Keratinocyte (primary cell): ENCODE measurements around the gene DIDO1. TPM values are rescaled to one million over a fixed set of nuclear protein-coding genes. Genes with fewer than 3 reads are reported as not detected.

Experiments used
- DNase-seq: peaks from one replicate; pipeline ENCODE4 v3.0.0-alpha.2; 2011; ENCODE audit warnings: low read depth, missing footprints, low spot score
- FAIRE-seq: peaks from 2 replicates; lab custom pipeline; 2011; peaks lifted over from hg19 to GRCh38; lab: Jason Lieb, UNC
- H2AFZ ChIP-seq: 2 replicates; pipeline ENCODE4 v1.6.0; 2012; ENCODE audit warnings: low read length, control low read depth, inconsistent platforms; ENCODE audit not compliant: control insufficient read depth
- H3K27ac ChIP-seq: 2 replicates; pipeline ENCODE4 v1.5.1; 2011; ENCODE audit warnings: low read length; ENCODE audit not compliant: control insufficient read depth, insufficient read depth
- H3K27me3 ChIP-seq: 3 replicates; pipeline ENCODE4 v1.6.0; 2011; ENCODE audit warnings: low read length; ENCODE audit not compliant: control insufficient read depth, insufficient read depth; ENCODE audit errors: extremely low read depth
- H3K36me3 ChIP-seq, 2 experiments: 2 replicates in 1 of 2; 3 replicates in 1 of 2; pipeline ENCODE4 v1.5.1; 2011; ENCODE audit warnings: low read length in 2 of 2, mild to moderate bottlenecking in 1 of 2; ENCODE audit not compliant: control insufficient read depth in 2 of 2, insufficient read depth in 2 of 2; ENCODE audit errors: extremely low read depth in 1 of 2
- H3K4me1 ChIP-seq: 3 replicates; pipeline ENCODE4 v1.5.1; 2011; ENCODE audit warnings: low read length; ENCODE audit not compliant: control insufficient read depth, insufficient read depth; ENCODE audit errors: extremely low read depth
- H3K4me2 ChIP-seq: 3 replicates; pipeline ENCODE4 v1.6.0; 2011; ENCODE audit warnings: low read depth, low read length; ENCODE audit not compliant: control insufficient read depth, insufficient read depth; ENCODE audit errors: extremely low read depth
- H3K4me3 ChIP-seq, 3 experiments: fragments of 200-600 bp in 1 of 3; sonication (generic) in 1 of 3; 2 replicates in 2 of 3; 3 replicates in 1 of 3; pipeline ENCODE4 v1.5.1; 2011 to 2016; ENCODE audit warnings: low read length in 3 of 3, mild to moderate bottlenecking in 3 of 3, control low read depth in 2 of 3, inconsistent platforms in 1 of 3, low read depth in 1 of 3, mixed read lengths in 1 of 3, mixed run types in 1 of 3, moderate library complexity in 1 of 3; ENCODE audit not compliant: control insufficient read depth in 2 of 3, insufficient read depth in 2 of 3; ENCODE audit errors: extremely low read depth in 1 of 3
- H3K79me2 ChIP-seq: 2 replicates; pipeline ENCODE4 v1.6.0; 2012; ENCODE audit warnings: low read length; ENCODE audit not compliant: control insufficient read depth, insufficient read depth
- H3K9ac ChIP-seq: 3 replicates; pipeline ENCODE4 v1.6.0; 2011; ENCODE audit warnings: low read length; ENCODE audit not compliant: control insufficient read depth, insufficient read depth; ENCODE audit errors: extremely low read depth
- H3K9me1 ChIP-seq: 3 replicates; pipeline ENCODE4 v1.6.0; 2011; ENCODE audit warnings: low read length; ENCODE audit not compliant: control insufficient read depth, insufficient read depth; ENCODE audit errors: extremely low read depth
- H3K9me3 ChIP-seq: 2 replicates; pipeline ENCODE4 v1.5.1; 2012; ENCODE audit warnings: low read depth, low read length; ENCODE audit not compliant: control insufficient read depth
- H4K20me1 ChIP-seq: 3 replicates; pipeline ENCODE4 v1.6.0; 2011; ENCODE audit warnings: low read length; ENCODE audit not compliant: control insufficient read depth, insufficient read depth; ENCODE audit errors: extremely low read depth
- CTCF ChIP-seq, 3 experiments: IDR thresholded peaks in 1 of 3; conservative IDR thresholded peaks in 1 of 3; optimal IDR thresholded peaks in 1 of 3; 2 replicates in 2 of 3; 3 replicates in 1 of 3; pipeline versions ENCODE3 to v1.5.1; 2011; ENCODE audit warnings: low read length in 3 of 3, mild to moderate bottlenecking in 3 of 3, moderate library complexity in 2 of 3, control low read depth in 1 of 3, inconsistent platforms in 1 of 3; ENCODE audit not compliant: insufficient read depth in 2 of 3; ENCODE audit errors: extremely low read depth in 1 of 3
- EZH2 ChIP-seq: IDR thresholded peaks from one replicate; pipeline ENCODE4 v1.6.1; 2012; ENCODE audit warnings: inconsistent platforms, mild to moderate bottlenecking, low read length, moderate library complexity
- dilution Hi-C: fragments of 300-500 bp; cut with MboI; formaldehyde crosslinking; loops from one replicate; pipeline ENCODE4 v1.7.0; 2020; ENCODE audit warnings: low sequenced_read_pairs; ENCODE audit not compliant: extremely low pct_ligation_motif_present
- polyA plus RNA-seq, 5 experiments: library from polyadenylated mRNA; depleted of rRNA in 3 of 5; stranded (reverse) in 3 of 5; stranded (forward) in 1 of 5; unstranded in 1 of 5; fragments of >200 nt; gene quantifications; 1 replicate in 1 of 5; 2 replicates in 3 of 5; 3 replicates in 1 of 5; pipeline versions ENCODE4 v1.2.1 to v1.2.3, GENCODE V29; 2011 to 2012; ENCODE audit warnings: missing spikeins in 2 of 5, low read depth in 1 of 5, low replicate concordance in 1 of 5

The DIDO1 gene
- polyA plus RNA-seq, 1 donor (not counting 4 experiments of a cell fraction or from before 2014, with no cell fraction given), result 14.2 TPM

- H3K4me2 ChIP-seq, result no peak overlapping the region
- TF ChIP-seq EZH2, result no peak
- TF ChIP-seq CTCF (optimal IDR thresholded peaks at IDR 0.05 in 1 of 3, IDR thresholded peaks at IDR 0.05 in 1 of 3, conservative IDR thresholded peaks at IDR 0.05 in 1 of 3; ENCODE audit: extremely low read depth in 1 of 3, insufficient read depth in 2 of 3, low read length in 3 of 3), result no peak
- dilution Hi-C loops, result no loop called here
These were observed 73.5 kb downstream of the DIDO1 start for GRCh38 chr20:62852841-62853240.

GRCh38 chr20:62852196-62852595 lies 74.1 kb downstream of the DIDO1 start:
- Histone ChIP-seq H3K4me3 (no peak overlapping the region), H4K20me1 (peaks cover 3% of the 10 kb centered on the region), H3K4me2 (no peak overlapping the region), H3K27ac (no peak overlapping the region), H2AFZ (no peak overlapping the region), H3K9me3 (no peaks in the 10 kb centered on the region), H3K27me3 (no peaks in the 10 kb centered on the region), H3K9me1 (no peaks in the 10 kb centered on the region), H3K36me3 (peaks cover 23 to 28% of the 10 kb centered on the region in 2 experiments), H3K79me2 (peaks cover 20% of the 10 kb centered on the region), H3K4me1 (peaks cover 8% of the 10 kb centered on the region), H3K9ac (no peak overlapping the region)
- TF ChIP-seq EZH2 (no peak), CTCF (optimal IDR thresholded peaks at IDR 0.05 in 1 of 3, IDR thresholded peaks at IDR 0.05 in 1 of 3, conservative IDR thresholded peaks at IDR 0.05 in 1 of 3; ENCODE audit: extremely low read depth in 1 of 3, insufficient read depth in 2 of 3, low read length in 3 of 3) (no peak)
- no peak for DNase-seq
- no peak for FAIRE-seq
- dilution Hi-C loops, result no loop called here

More at GRCh38 chr20:62852841-62853240, 73.5 kb downstream of the DIDO1 start:
- H3K27me3 ChIP-seq, result no peaks in the 10 kb centered on the region
- no peak overlapping the region for H3K9ac ChIP-seq
- no peak overlapping the region for H3K4me3 ChIP-seq
- no peaks in the 10 kb centered on the region for H3K9me3 ChIP-seq
- H3K9me1 ChIP-seq, result no peaks in the 10 kb centered on the region
- peaks cover 21 to 26% of the 10 kb centered on the region in 2 experiments for H3K36me3 ChIP-seq
- DNase-seq (no peak), FAIRE-seq (no peak)
- peaks cover 14% of the 10 kb centered on the region for H3K4me1 ChIP-seq
- H3K79me2 ChIP-seq, result peaks cover 19% of the 10 kb centered on the region
- no peak overlapping the region for H2AFZ ChIP-seq
- peaks cover 3% of the 10 kb centered on the region for H4K20me1 ChIP-seq
- H3K27ac ChIP-seq, result no peak overlapping the region
